GM12878 (cell line): ENCODE measurements around the gene FBXO8. TPM values are rescaled to one million over a fixed set of nuclear protein-coding genes. Genes with fewer than 3 reads are reported as not detected.

Experiments used
- ATAC-seq: fragments of 200-7000 bp; cut with Tn5 transposase; 3 replicates; pipeline ENCODE4 v1.9.1; 2020; ENCODE audit warnings: mild to moderate bottlenecking, moderate library complexity
- BruUV-seq: library from RNA; stranded (reverse); fragments of 400-500 nt; replicated peaks from 2 replicates; lab custom pipeline; 2021; lab: Mats Ljungman, UMichigan
- CTCF ChIA-PET: fragments of 300-600 bp; sonication (Branson Sonifier 250); formaldehyde crosslinking; extraction: SDS; loops from one replicate; lab custom pipeline; 2021; ENCODE audit warnings: inconsistent platforms; lab: Yijun Ruan, JAX
- POLR2A ChIA-PET: fragments of 350-600 bp; formaldehyde crosslinking; extraction: SDS; loops from one replicate; lab custom pipeline; 2021; ENCODE audit warnings: inconsistent platforms; lab: Charles Lee
- RAD21 ChIA-PET: fragments of 300-600 bp; sonication (Branson Sonifier 250); formaldehyde crosslinking; loops from one replicate; lab custom pipeline; 2023; ENCODE audit warnings: antibody characterized with exemption; ENCODE audit not compliant: unreplicated experiment; lab: Charles Lee
- SMC1A ChIA-PET: fragments of 300-600 bp; sonication (Branson Sonifier 250); formaldehyde crosslinking; loops from one replicate; lab custom pipeline; 2023; ENCODE audit not compliant: unreplicated experiment, uncharacterized antibody; lab: Charles Lee
- DNase-seq: peaks from one replicate; pipeline ENCODE4 v3.0.0-alpha.2; 2011; ENCODE audit warnings: low read depth, low spot score
- FAIRE-seq: peaks from 3 replicates; lab custom pipeline; 2011; peaks lifted over from hg19 to GRCh38; lab: Jason Lieb, UNC
- H2AFZ ChIP-seq: 2 replicates; pipeline ENCODE4 v1.6.0; 2011; ENCODE audit warnings: low read depth, low read length, control low read depth; ENCODE audit not compliant: control insufficient read depth
- H3K27ac ChIP-seq: 2 replicates; pipeline ENCODE4 v1.5.1; 2011; ENCODE audit warnings: control low read depth; ENCODE audit not compliant: control insufficient read depth, insufficient read depth
- H3K27me3 ChIP-seq, 2 experiments: replicated peaks in 1 of 2; 2 replicates each; pipeline versions ENCODE4 v1.6.0 to v1.6.1; 2011; ENCODE audit warnings: low read length in 1 of 2; ENCODE audit not compliant: control insufficient read depth in 2 of 2, insufficient read depth in 2 of 2
- H3K36me3 ChIP-seq, 2 experiments: 2 replicates each; pipeline ENCODE4 v1.5.1; 2011; ENCODE audit warnings: low read length in 1 of 2; ENCODE audit not compliant: control insufficient read depth in 2 of 2, insufficient read depth in 2 of 2
- H3K4me1 ChIP-seq: 2 replicates; pipeline ENCODE4 v1.6.1; 2011; ENCODE audit warnings: mild to moderate bottlenecking, low read length, moderate library complexity, mixed read lengths; ENCODE audit not compliant: control insufficient read depth, insufficient read depth
- H3K4me2 ChIP-seq: 2 replicates; pipeline ENCODE4 v1.6.0; 2011; ENCODE audit warnings: control low read depth; ENCODE audit not compliant: control insufficient read depth, insufficient read depth
- H3K4me3 ChIP-seq: fragments of 200-600 bp; sonication (generic); 2 replicates; pipeline ENCODE4 v1.5.1; 2016
- H3K79me2 ChIP-seq: 2 replicates; pipeline ENCODE4 v1.6.0; 2011; ENCODE audit warnings: low read length; ENCODE audit not compliant: control insufficient read depth, insufficient read depth
- H3K9ac ChIP-seq: 2 replicates; pipeline ENCODE4 v1.8.0; 2011; ENCODE audit warnings: low read length, control low read depth, mixed read lengths; ENCODE audit not compliant: control insufficient read depth, insufficient read depth
- H3K9me3 ChIP-seq: replicated peaks from 3 replicates; pipeline ENCODE4 v1.5.1; 2011; ENCODE audit warnings: mild to moderate bottlenecking, low read length; ENCODE audit not compliant: control insufficient read depth, insufficient read depth
- H4K20me1 ChIP-seq: 2 replicates; pipeline ENCODE4 v1.6.0; 2011; ENCODE audit not compliant: control insufficient read depth, insufficient read depth
- CBX5 ChIP-seq: sonication (generic); IDR thresholded peaks from 2 replicates; pipeline ENCODE4 v1.6.1; 2016; ENCODE audit warnings: low read depth, moderate library complexity, mild to moderate bottlenecking, inconsistent platforms
- FOS ChIP-seq: IDR thresholded peaks from 3 replicates; pipeline ENCODE4 v1.6.1; 2011; ENCODE audit warnings: borderline replicate concordance; ENCODE audit not compliant: insufficient read length; ENCODE audit errors: extremely low read depth
- NBN ChIP-seq: fragments of 450-650 bp; IDR thresholded peaks from 2 replicates; pipeline ENCODE4 v1.6.1; 2016
- RELB ChIP-seq: fragments of 450-650 bp; IDR thresholded peaks from 2 replicates; pipeline ENCODE4 v1.6.1; 2017; ENCODE audit warnings: low read depth, mild to moderate bottlenecking, moderate library complexity
- SPI1 ChIP-seq: IDR thresholded peaks from 2 replicates; pipeline ENCODE4 v1.6.1; 2011; ENCODE audit warnings: low read depth, mild to moderate bottlenecking, low read length, moderate library complexity, borderline replicate concordance; ENCODE audit not compliant: insufficient read depth
- WGBS: methylation state at CpG from one replicate; pipeline ENCODE4 v1.1.6; 2016; ENCODE audit warnings: low lambda C conversion rate; ENCODE audit not compliant: insufficient replicate concordance, insufficient coverage; ENCODE audit errors: missing lambda C conversion rate; 5-methylcytosine and 5-hydroxymethylcytosine counted together
- in situ Hi-C: fragments of 300-500 bp; cut with MboI; formaldehyde crosslinking; loops from 9 replicates; pipeline ENCODE4 v1.14.3; 2018; ENCODE audit warnings: mixed read lengths
- intact Hi-C: fragments of 100-400 bp; cut with micrococcal nuclease; formaldehyde crosslinking; loops from one replicate; pipeline ENCODE4 v1.14.2; 2022; ENCODE audit not compliant: unreplicated experiment
- polyA plus RNA-seq, 11 experiments: library from polyadenylated mRNA; depleted of rRNA in 4 of 11; unstranded in 6 of 11; stranded (reverse) in 5 of 11; fragments of >200 nt; fragmentation: Nextera tagmentation in 4 of 11; fragmentation: Illumina TruSeq in 1 of 11; extraction: Ambion mirVana in 4 of 11; extraction: Trizol in 1 of 11; gene quantifications; 1 replicate in 1 of 11; 2 replicates in 10 of 11; pipeline versions ENCODE4 v1.2.1 to v1.2.3, GENCODE V29; 2011 to 2016; ENCODE audit warnings: inconsistent platforms in 2 of 11, missing spikeins in 2 of 11, low read depth in 1 of 11
- total RNA-seq, 4 experiments: library from RNA; depleted of rRNA in 3 of 4; stranded (reverse); fragments of >200 nt in 3 of 4; fragmentation: Illumina TruSeq in 1 of 4; extraction: Trizol in 1 of 4; gene quantifications; 2 replicates each; pipeline versions ENCODE4 v1.2.1 to v1.2.3, GENCODE V29; 2013 to 2021

Gene FBXO8
- total and polyA plus RNA-seq, 10 of the 15 experiments (the other 5 are each of a cell fraction or from before 2014, with no cell fraction given): 11.3 to 38.1 (median 16.8) TPM

- no TSS peak for BruUV-seq
- H3K9me3 ChIP-seq: peaks cover 17% of the 10 kb centered on the region
- ChIA-PET SMC1A (no interaction called here), RAD21 (no interaction called here), POLR2A (no interaction called here), CTCF (interaction anchor here (1.1 to 1.4 kb wide), 2 partner anchors 9 to 26 kb away, joined by 3 read pairs; partner anchors contain the start of genes CEP44 and FBXO8)
- intact Hi-C loops (no loop called here), in situ Hi-C loops (no loop called here)
- TF ChIP-seq CBX5 (peak; percentile 89; the same call in 1 of the 2 replicates), FOS (no peak), NBN (peak; percentile 71), RELB (peak; percentile 53; the same call in 1 of the 2 replicates)
- no peaks in the 10 kb centered on the region for H3K27me3 ChIP-seq
- no peaks in the 10 kb centered on the region; the same call in none of the 2 replicates for H3K79me2 ChIP-seq
- H4K20me1 ChIP-seq: no peaks in the 10 kb centered on the region
- H3K9ac ChIP-seq: no peak overlapping the region
- no peak overlapping the region for H3K27ac ChIP-seq
- WGBS: 92% methylated on average over 2 of the region's 2 CpGs
- no peak for FAIRE-seq
- H3K4me3 ChIP-seq: no peak overlapping the region
- H2AFZ ChIP-seq: no peak overlapping the region
- ATAC-seq: no peak
- H3K4me2 ChIP-seq: no peak overlapping the region
- H3K4me1 ChIP-seq: no peaks in the 10 kb centered on the region
- no peaks in the 10 kb centered on the region; a peak in 2 of 4 replicates for H3K36me3 ChIP-seq
- DNase-seq: no peak
Observed at GRCh38 chr4:174292473-174292872, 9.0 kb upstream of the FBXO8 start.

- Histone ChIP-seq H3K4me2 (no peak overlapping the region), H3K79me2 (peaks cover 30% of the 10 kb centered on the region), H3K36me3 (no peaks in the 10 kb centered on the region; a peak in 1 of 4 replicates), H3K27ac (no peak overlapping the region), H3K4me1 (peaks cover 7% of the 10 kb centered on the region; the same call in 1 of the 2 replicates), H3K4me3 (no peak overlapping the region), H4K20me1 (no peaks in the 10 kb centered on the region), H3K27me3 (no peaks in the 10 kb centered on the region), H3K9ac (no peak overlapping the region), H2AFZ (no peak overlapping the region), H3K9me3 (peaks cover 2% of the 10 kb centered on the region; the same call in 2 of the 3 replicates)
- RAD21 ChIA-PET: interaction anchor here (1.7 kb wide), 1 partner anchor 24 kb away, joined by 6 read pairs; no protein-coding TSS in a partner anchor
- POLR2A ChIA-PET: no interaction called here
- ATAC-seq (no peak), FAIRE-seq (no peak), DNase-seq (no peak)
- SMC1A ChIA-PET: interaction anchor here (0.9 to 3.1 kb wide), 10 partner anchors 10 to 64 kb away, joined by 3 to 13 read pairs (median 6); no protein-coding TSS in a partner anchor
- WGBS: 89% methylated on average over 3 of the region's 3 CpGs
- no peak for TF ChIP-seq SPI1
- in situ Hi-C loops: loop anchor here (10.0 kb wide), 1 partner anchor 638 kb away; no protein-coding TSS in a partner anchor
- intact Hi-C loops: no loop called here
- CTCF ChIA-PET: interaction anchor here (1.2 to 2.0 kb wide), 3 partner anchors 20 to 47 kb away, joined by 3 to 6 read pairs (median 5); no protein-coding TSS in a partner anchor
- no TSS peak for BruUV-seq
Observed at GRCh38 chr4:174286870-174287269, 3.4 kb upstream of the FBXO8 start.
